Measurements from ENCODE around the gene ASB6. TPM values are rescaled to one million over a fixed set of nuclear protein-coding genes. Genes with fewer than 3 reads are reported as not detected.

ASB6 gene
- total RNA-seq, 2 donors from 2014 or later = 15.8 to 18.5 TPM

GRCh38 chr9:129602598-129603415, 39.1 kb downstream of the ASB6 start:
- peaks cover 2% of the 10 kb centered on the region for H3K4me1 ChIP-seq
- no peak overlapping the region for H3K9ac ChIP-seq (ENCODE audit: low read depth in 2 of 2, low read length in 2 of 2)
- no peaks in the 10 kb centered on the region for H3K27me3 ChIP-seq
- no peaks in the 10 kb centered on the region for H3K9me3 ChIP-seq
- TF ChIP-seq, protein P1, sequence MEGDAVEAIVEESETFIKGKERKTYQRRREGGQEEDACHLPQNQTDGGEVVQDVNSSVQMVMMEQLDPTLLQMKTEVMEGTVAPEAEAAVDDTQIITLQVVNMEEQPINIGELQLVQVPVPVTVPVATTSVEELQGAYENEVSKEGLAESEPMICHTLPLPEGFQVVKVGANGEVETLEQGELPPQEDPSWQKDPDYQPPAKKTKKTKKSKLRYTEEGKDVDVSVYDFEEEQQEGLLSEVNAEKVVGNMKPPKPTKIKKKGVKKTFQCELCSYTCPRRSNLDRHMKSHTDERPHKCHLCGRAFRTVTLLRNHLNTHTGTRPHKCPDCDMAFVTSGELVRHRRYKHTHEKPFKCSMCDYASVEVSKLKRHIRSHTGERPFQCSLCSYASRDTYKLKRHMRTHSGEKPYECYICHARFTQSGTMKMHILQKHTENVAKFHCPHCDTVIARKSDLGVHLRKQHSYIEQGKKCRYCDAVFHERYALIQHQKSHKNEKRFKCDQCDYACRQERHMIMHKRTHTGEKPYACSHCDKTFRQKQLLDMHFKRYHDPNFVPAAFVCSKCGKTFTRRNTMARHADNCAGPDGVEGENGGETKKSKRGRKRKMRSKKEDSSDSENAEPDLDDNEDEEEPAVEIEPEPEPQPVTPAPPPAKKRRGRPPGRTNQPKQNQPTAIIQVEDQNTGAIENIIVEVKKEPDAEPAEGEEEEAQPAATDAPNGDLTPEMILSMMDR (IDR thresholded peaks at IDR 0.05) = no peak
- H3K27ac ChIP-seq = no peak overlapping the region
- no peak for DNase-seq
- no peak overlapping the region for H3K4me3 ChIP-seq
- intact Hi-C loops (cut with DNase I) = loop anchor here (10.0 kb wide), 1 partner anchor 98 kb away; no protein-coding TSS in a partner anchor
- no peaks in the 10 kb centered on the region for H3K36me3 ChIP-seq

- no peak for DNase-seq
- TF ChIP-seq, protein P1 (IDR thresholded peaks at IDR 0.05) = no peak
Observed at GRCh38 chr9:129601082-129601674, 40.8 kb downstream of the ASB6 start.

DNA sequence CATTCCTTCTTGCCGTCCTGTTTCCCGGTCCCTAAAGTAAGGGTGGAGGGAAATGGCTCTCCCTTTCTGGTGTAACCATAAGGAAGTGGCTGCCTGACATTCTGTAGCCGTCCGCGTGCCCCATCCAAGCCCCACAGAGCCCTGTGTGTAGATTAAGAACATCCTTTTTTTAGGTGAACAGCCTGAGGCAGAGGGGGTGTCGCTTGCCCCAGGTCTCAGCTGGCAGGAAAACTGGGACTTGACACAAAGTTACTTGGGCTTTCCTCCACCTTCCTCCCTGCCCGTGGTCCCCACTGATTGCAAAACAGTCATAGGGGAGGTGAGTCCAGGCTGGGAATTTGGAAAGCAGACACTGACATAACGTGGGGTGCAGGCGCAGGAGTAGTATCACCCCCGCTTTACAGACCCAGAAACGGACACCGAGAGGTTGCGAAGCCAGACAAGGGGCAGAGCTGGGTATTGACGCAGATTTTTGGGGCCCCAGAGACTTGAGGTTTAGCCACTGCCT, 43.8 kb downstream of the ASB6 start:
- intact Hi-C loops (cut with DNase I) = no loop called here
- peak overlapping the region; percentile 61 to 64 for H3K9ac ChIP-seq (ENCODE audit: low read depth in 2 of 2, low read length in 2 of 2)
- TF ChIP-seq, protein P1 (IDR thresholded peaks at IDR 0.05) = no peak
- H3K27me3 ChIP-seq = no peaks in the 10 kb centered on the region
- no peaks in the 10 kb centered on the region for H3K36me3 ChIP-seq
- H3K4me3 ChIP-seq = peak overlapping the region; percentile 34
- H3K4me1 ChIP-seq = peaks cover 5% of the 10 kb centered on the region
- DNase-seq = no peak
- no peaks in the 10 kb centered on the region for H3K9me3 ChIP-seq
- peak overlapping the region; percentile 79 for H3K27ac ChIP-seq

More at GRCh38 chr9:129601082-129601674, 40.8 kb downstream of the ASB6 start:
- no peak overlapping the region for H3K27ac ChIP-seq
- intact Hi-C loops (cut with DNase I) = loop anchor here (10.0 kb wide), 1 partner anchor 96 kb away; no protein-coding TSS in a partner anchor
- H3K9ac ChIP-seq (ENCODE audit: low read depth in 2 of 2, low read length in 2 of 2) = no peak overlapping the region
- H3K4me1 ChIP-seq = peaks cover 7% of the 10 kb centered on the region
- no peak overlapping the region for H3K4me3 ChIP-seq
- H3K9me3 ChIP-seq = no peaks in the 10 kb centered on the region
- no peaks in the 10 kb centered on the region for H3K36me3 ChIP-seq
- no peaks in the 10 kb centered on the region for H3K27me3 ChIP-seq

DNA sequence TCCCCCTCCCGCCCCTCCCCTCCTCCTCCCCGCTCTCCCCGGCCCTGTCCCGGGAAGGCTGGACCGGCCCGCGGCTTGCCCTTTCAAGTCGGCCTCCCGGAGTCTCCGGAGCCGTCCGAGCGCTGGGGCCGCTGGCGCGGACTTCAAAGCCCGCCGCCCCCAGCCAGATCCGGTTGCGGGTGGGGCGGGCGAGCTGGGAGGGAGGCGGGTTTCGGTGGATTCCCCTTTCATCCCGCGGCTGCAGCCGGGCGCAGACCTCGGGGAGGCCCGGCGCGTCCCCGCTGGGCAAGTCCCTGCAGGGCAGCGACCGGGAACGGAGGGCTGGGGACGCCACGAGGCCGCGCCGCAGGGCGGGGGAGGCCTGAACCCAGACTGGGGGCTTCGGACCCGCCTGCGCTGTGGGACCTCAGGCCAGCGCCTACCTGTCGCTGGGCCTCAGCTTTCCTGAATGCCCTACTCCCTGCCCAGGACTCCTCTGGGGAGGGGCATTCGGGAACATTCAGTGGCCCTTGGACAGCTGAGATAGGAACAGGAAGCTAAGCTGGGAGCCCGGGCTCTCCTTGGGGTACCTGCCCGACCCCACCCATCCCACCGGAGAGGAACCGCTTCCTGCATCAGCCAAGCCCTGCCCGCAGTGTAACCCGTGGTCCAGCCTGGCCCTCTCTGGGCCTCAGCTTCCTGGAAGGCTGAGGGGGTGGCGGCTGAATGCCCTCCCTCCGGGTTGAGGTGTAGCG, 44.4 kb downstream of the ASB6 start:
- Histone ChIP-seq H3K27ac (peak overlapping the region; percentile 79), H3K9me3 (no peaks in the 10 kb centered on the region), H3K4me3 (peak overlapping the region; percentile 34), H3K27me3 (no peaks in the 10 kb centered on the region), H3K4me1 (peaks cover 5% of the 10 kb centered on the region), H3K9ac (ENCODE audit: low read depth in 2 of 2, low read length in 2 of 2) (peak overlapping the region; percentile 61 to 64), H3K36me3 (no peaks in the 10 kb centered on the region)
- intact Hi-C loops (cut with DNase I) = no loop called here
- TF ChIP-seq, protein P1 (IDR thresholded peaks at IDR 0.05) = no peak
- peak; percentile 77 for DNase-seq
